Measurements from ENCODE around the gene ZMYM2.

DNA sequence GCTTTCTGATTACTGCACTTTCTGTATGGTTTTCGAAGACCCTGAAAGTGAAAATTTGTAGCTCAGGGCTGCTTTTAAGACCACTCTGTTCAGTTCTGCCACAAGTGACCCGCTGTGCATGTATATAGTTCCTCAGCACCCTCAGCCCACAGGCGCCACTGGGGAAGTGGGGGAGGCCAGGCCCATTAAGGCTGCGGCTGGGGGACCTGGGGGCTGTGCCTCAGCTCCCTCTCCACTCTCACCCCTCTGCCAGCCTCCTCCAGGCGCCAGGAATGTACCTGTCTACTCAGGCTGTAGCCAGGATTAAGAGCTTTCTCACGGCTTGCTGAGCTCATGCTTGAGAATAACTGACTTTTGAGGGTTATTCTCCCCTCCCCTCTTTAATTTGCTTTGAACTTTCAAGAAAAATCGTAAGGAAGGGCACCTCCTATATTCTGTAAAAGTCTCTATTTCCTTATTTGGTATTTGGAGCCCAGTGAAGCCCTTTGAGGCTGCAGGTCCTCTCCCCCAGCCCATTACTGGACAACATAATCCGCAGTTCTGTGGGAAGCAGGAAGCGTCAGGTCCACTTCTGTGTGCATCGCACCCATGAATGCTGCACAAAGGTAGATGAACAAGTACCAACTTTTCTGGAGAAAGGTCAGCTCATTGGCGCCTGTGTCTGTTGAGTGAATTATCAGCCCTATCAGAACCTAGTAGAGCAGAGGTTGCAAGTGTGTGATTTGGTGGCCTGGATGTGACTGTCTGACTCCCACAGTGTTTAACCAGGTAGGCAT lies 172.7 kb downstream of the ZMYM2 start:
- TF ChIP-seq, protein P1, sequence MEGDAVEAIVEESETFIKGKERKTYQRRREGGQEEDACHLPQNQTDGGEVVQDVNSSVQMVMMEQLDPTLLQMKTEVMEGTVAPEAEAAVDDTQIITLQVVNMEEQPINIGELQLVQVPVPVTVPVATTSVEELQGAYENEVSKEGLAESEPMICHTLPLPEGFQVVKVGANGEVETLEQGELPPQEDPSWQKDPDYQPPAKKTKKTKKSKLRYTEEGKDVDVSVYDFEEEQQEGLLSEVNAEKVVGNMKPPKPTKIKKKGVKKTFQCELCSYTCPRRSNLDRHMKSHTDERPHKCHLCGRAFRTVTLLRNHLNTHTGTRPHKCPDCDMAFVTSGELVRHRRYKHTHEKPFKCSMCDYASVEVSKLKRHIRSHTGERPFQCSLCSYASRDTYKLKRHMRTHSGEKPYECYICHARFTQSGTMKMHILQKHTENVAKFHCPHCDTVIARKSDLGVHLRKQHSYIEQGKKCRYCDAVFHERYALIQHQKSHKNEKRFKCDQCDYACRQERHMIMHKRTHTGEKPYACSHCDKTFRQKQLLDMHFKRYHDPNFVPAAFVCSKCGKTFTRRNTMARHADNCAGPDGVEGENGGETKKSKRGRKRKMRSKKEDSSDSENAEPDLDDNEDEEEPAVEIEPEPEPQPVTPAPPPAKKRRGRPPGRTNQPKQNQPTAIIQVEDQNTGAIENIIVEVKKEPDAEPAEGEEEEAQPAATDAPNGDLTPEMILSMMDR (IDR thresholded peaks at IDR 0.05) = no peak
- TF ChIP-seq POLR2AphosphoS5 (IDR thresholded peaks at IDR 0.05) (no peak), EP300 (IDR thresholded peaks at IDR 0.05) (no peak), POLR2A (IDR thresholded peaks at IDR 0.05) (no peak)

Data from upper lobe of left lung (tissue), 4 donors.